ENCODE measurements around the gene DGCR8. TPM values are rescaled to one million over a fixed set of nuclear protein-coding genes. Genes with fewer than 3 reads are reported as not detected.
A peak's percentile ranks its signal among the peaks of the same experiment; 100 is the strongest.

The DGCR8 gene
- total RNA-seq, 1 donor from 2014 or later, result 29.0 TPM

GRCh38 chr22:20080445-20080775, 369 bp downstream of the DGCR8 start:
- Mint-ChIP-seq H3K9me3 (ENCODE audit: unreplicated experiment) (no peaks in the 10 kb centered on the region), H3K36me3 (ENCODE audit: low read depth, unreplicated experiment) (no peaks in the 10 kb centered on the region), H3K27me3 (ENCODE audit: low read depth, unreplicated experiment) (no peaks in the 10 kb centered on the region), H3K27ac (ENCODE audit: unreplicated experiment) (peak overlapping the region; percentile 92), H3K4me1 (ENCODE audit: low read depth, unreplicated experiment) (peaks cover 32% of the 10 kb centered on the region), H3K4me3 (ENCODE audit: unreplicated experiment) (peak overlapping the region; percentile 96)
- Histone ChIP-seq H2AFZ (ENCODE audit: low read depth, low read length) (no peak overlapping the region), H3K4me1 (ENCODE audit: insufficient read depth, low read length) (peaks cover 17% of the 10 kb centered on the region), H3K27ac (ENCODE audit: low read depth, low read length) (peak overlapping the region; percentile 89), H3K9me3 (ENCODE audit: insufficient read depth, low read depth, low read length) (no peaks in the 10 kb centered on the region), H3K4me3 (ENCODE audit: insufficient read depth, low read depth, low read length) (peak overlapping the region; percentile 97), H3K36me3 (ENCODE audit: insufficient read depth, low read length) (no peaks in the 10 kb centered on the region), H3K4me2 (ENCODE audit: low read length) (peak overlapping the region; percentile 91), H3K9ac (ENCODE audit: low read length) (peak overlapping the region; percentile 93), H3K79me2 (ENCODE audit: insufficient read depth, low read length) (peaks cover 50% of the 10 kb centered on the region), H3K27me3 (ENCODE audit: insufficient read depth, low read length) (no peaks in the 10 kb centered on the region), H4K20me1 (ENCODE audit: insufficient read depth, low read length) (peaks cover 40% of the 10 kb centered on the region)
- TF ChIP-seq EZH2 (IDR thresholded peaks at IDR 0.05; ENCODE audit: insufficient read depth, low read length) (no peak), CTCF (IDR thresholded peaks at IDR 0.05; ENCODE audit: insufficient read depth, low read depth, low read length) (no peak)
- peak; percentile 16 for DNase-seq (ENCODE audit: low read depth)
- no peak for FAIRE-seq

GRCh38 chr22:20080776-20081654, 974 bp downstream of the DGCR8 start:
- DNase-seq (ENCODE audit: low read depth), result peak; percentile 60
- peak overlapping the region; percentile 93 for H3K9ac ChIP-seq (ENCODE audit: low read length)
- no peaks in the 10 kb centered on the region for H3K9me3 ChIP-seq (ENCODE audit: insufficient read depth, low read depth, low read length)
- Mint-ChIP-seq H3K4me3 (ENCODE audit: unreplicated experiment) (peak overlapping the region; percentile 96), H3K27me3 (ENCODE audit: low read depth, unreplicated experiment) (no peaks in the 10 kb centered on the region), H3K27ac (ENCODE audit: unreplicated experiment) (peak overlapping the region; percentile 92), H3K4me1 (ENCODE audit: low read depth, unreplicated experiment) (peaks cover 32% of the 10 kb centered on the region), H3K9me3 (ENCODE audit: unreplicated experiment) (no peaks in the 10 kb centered on the region), H3K36me3 (ENCODE audit: low read depth, unreplicated experiment) (no peaks in the 10 kb centered on the region)
- no peak for FAIRE-seq
- H3K4me1 ChIP-seq (ENCODE audit: insufficient read depth, low read length), result peaks cover 17% of the 10 kb centered on the region
- peaks cover 47% of the 10 kb centered on the region for H4K20me1 ChIP-seq (ENCODE audit: insufficient read depth, low read length)
- peak overlapping the region; percentile 97 for H3K4me3 ChIP-seq (ENCODE audit: insufficient read depth, low read depth, low read length)
- peak overlapping the region; percentile 89 for H3K27ac ChIP-seq (ENCODE audit: low read depth, low read length)
- TF ChIP-seq CTCF (IDR thresholded peaks at IDR 0.05; ENCODE audit: insufficient read depth, low read depth, low read length), result no peak
- TF ChIP-seq EZH2 (IDR thresholded peaks at IDR 0.05; ENCODE audit: insufficient read depth, low read length), result no peak
- no peaks in the 10 kb centered on the region for H3K36me3 ChIP-seq (ENCODE audit: insufficient read depth, low read length)
- peak overlapping the region; percentile 91 for H3K4me2 ChIP-seq (ENCODE audit: low read length)
- H3K27me3 ChIP-seq (ENCODE audit: insufficient read depth, low read length), result no peaks in the 10 kb centered on the region
- no peak overlapping the region for H2AFZ ChIP-seq (ENCODE audit: low read depth, low read length)
- peaks cover 56% of the 10 kb centered on the region for H3K79me2 ChIP-seq (ENCODE audit: insufficient read depth, low read length)

All from astrocyte (in vitro differentiated cells and primary cell).